MCF 10A (cell line): ENCODE measurements around the gene TMEM187. TPM values are rescaled to one million over a fixed set of nuclear protein-coding genes. Genes with fewer than 3 reads are reported as not detected.

Source experiments
- BruUV-seq: library from RNA; stranded (reverse); fragments of 400-500 nt; replicated peaks from 2 replicates; lab custom pipeline; 2021; lab: Mats Ljungman, UMichigan
- CTCF ChIA-PET: fragments of 300-600 bp; sonication (Branson Sonifier 250); formaldehyde crosslinking; extraction: SDS; loops from one replicate; lab custom pipeline; 2021; ENCODE audit warnings: antibody characterized with exemption, inconsistent platforms; lab: Yijun Ruan, JAX
- POLR2A ChIA-PET: fragments of 300-600, 350-650 bp; sonication (Branson Sonifier 250); formaldehyde crosslinking; extraction: SDS; loops from one replicate; lab custom pipeline; 2020; ENCODE audit warnings: antibody characterized with exemption, inconsistent platforms; lab: Yijun Ruan, JAX
- DNase-seq: peaks from one replicate; pipeline ENCODE4 v3.0.0-alpha.2; 2018; ENCODE audit not compliant: unreplicated experiment
- H3K27ac Mint-ChIP-seq: one replicate; pipeline ENCODE4 v1.8.0; 2022; ENCODE audit warnings: mild to moderate bottlenecking, low read depth, mixed read lengths; ENCODE audit not compliant: unreplicated experiment
- H3K27me3 Mint-ChIP-seq: one replicate; pipeline ENCODE4 v1.8.0; 2022; ENCODE audit warnings: mixed read lengths; ENCODE audit not compliant: insufficient read depth, unreplicated experiment
- H3K36me3 Mint-ChIP-seq: one replicate; pipeline ENCODE4 v1.8.0; 2022; ENCODE audit warnings: mild to moderate bottlenecking, moderate library complexity, mixed read lengths; ENCODE audit not compliant: insufficient read depth, unreplicated experiment
- H3K4me1 Mint-ChIP-seq: one replicate; pipeline ENCODE4 v1.8.0; 2022; ENCODE audit warnings: mixed read lengths; ENCODE audit not compliant: insufficient read depth, unreplicated experiment
- H3K4me3 Mint-ChIP-seq: one replicate; pipeline ENCODE4 v1.8.0; 2022; ENCODE audit warnings: mild to moderate bottlenecking, moderate library complexity, mixed read lengths; ENCODE audit not compliant: unreplicated experiment
- H3K9me3 Mint-ChIP-seq: one replicate; pipeline ENCODE4 v1.8.0; 2022; ENCODE audit warnings: mixed read lengths; ENCODE audit not compliant: unreplicated experiment
- CTCF ChIP-seq: fragments of 200-600 bp; IDR thresholded peaks from one replicate; pipeline ENCODE4 v1.8.0; 2022; ENCODE audit warnings: antibody characterized with exemption, mild to moderate bottlenecking; ENCODE audit not compliant: unreplicated experiment
- intact Hi-C: fragments of 100-400 bp; cut with micrococcal nuclease; formaldehyde crosslinking; loops from 2 replicates; pipeline ENCODE4 v1.14.1; 2022
- total RNA-seq: library from RNA; stranded (reverse); gene quantifications from 2 replicates; pipeline ENCODE4 v1.2.3, GENCODE V29; 2022

TMEM187 gene
- total RNA-seq, 1 experiment from 2014 or later, result 9.3 TPM

- ChIA-PET CTCF (interaction anchor here (0.5 to 3.2 kb wide), 4 partner anchors 7 to 369 kb away, joined by 3 to 23 read pairs (median 3); no protein-coding TSS in a partner anchor), POLR2A (interaction anchor here (1.4 kb wide), 2 partner anchors 13 to 350 kb away, joined by 4 to 5 read pairs; no protein-coding TSS in a partner anchor)
- no peak overlapping the region for H3K27ac Mint-ChIP-seq
Measured at GRCh38 chrX:154021131-154021611, 48.6 kb downstream of the TMEM187 start.

GRCh38 chrX:154022108-154022507 lies 49.6 kb downstream of the TMEM187 start:
- TF ChIP-seq CTCF, result no peak
- Mint-ChIP-seq H3K36me3 (peaks cover 11% of the 10 kb centered on the region), H3K4me1 (no peaks in the 10 kb centered on the region), H3K27me3 (peaks cover 21% of the 10 kb centered on the region), H3K9me3 (no peaks in the 10 kb centered on the region), H3K4me3 (no peak overlapping the region), H3K27ac (no peak overlapping the region)
- ChIA-PET POLR2A (interaction anchor here (1.4 kb wide), 1 partner anchor 349 kb away, joined by 5 read pairs; no protein-coding TSS in a partner anchor), CTCF (interaction anchor here (0.6 to 3.2 kb wide), 3 partner anchors 8 to 61 kb away, joined by 3 to 23 read pairs (median 3); no protein-coding TSS in a partner anchor)
- intact Hi-C loops, result no loop called here
- no TSS peak for BruUV-seq
- no peak for DNase-seq

More at GRCh38 chrX:154021131-154021611, 48.6 kb downstream of the TMEM187 start:
- H3K4me3 Mint-ChIP-seq, result no peak overlapping the region
- H3K27me3 Mint-ChIP-seq, result peaks cover 14% of the 10 kb centered on the region
- BruUV-seq, result no TSS peak
- intact Hi-C loops, result no loop called here
- H3K4me1 Mint-ChIP-seq, result no peaks in the 10 kb centered on the region
- H3K36me3 Mint-ChIP-seq, result peaks cover 11% of the 10 kb centered on the region
- TF ChIP-seq CTCF, result no peak
- H3K9me3 Mint-ChIP-seq, result no peaks in the 10 kb centered on the region
- DNase-seq, result no peak

GRCh38 chrX:154023276-154024000 lies 50.9 kb downstream of the TMEM187 start:
- H3K9me3 Mint-ChIP-seq, result no peaks in the 10 kb centered on the region
- no peak for TF ChIP-seq CTCF
- H3K36me3 Mint-ChIP-seq, result peaks cover 20% of the 10 kb centered on the region
- H3K4me1 Mint-ChIP-seq, result no peaks in the 10 kb centered on the region
- peaks cover 34% of the 10 kb centered on the region for H3K27me3 Mint-ChIP-seq
- no peak overlapping the region for H3K27ac Mint-ChIP-seq
- no peak for DNase-seq
- ChIA-PET CTCF (interaction anchor here (1.2 to 3.2 kb wide), 2 partner anchors 10 to 28 kb away, joined by 6 to 23 read pairs; no protein-coding TSS in a partner anchor), POLR2A (no interaction called here)
- no TSS peak for BruUV-seq
- no peak overlapping the region for H3K4me3 Mint-ChIP-seq
- intact Hi-C loops, result no loop called here

- no peak for DNase-seq
- no peak overlapping the region for H3K4me3 Mint-ChIP-seq
- intact Hi-C loops, result no loop called here
- H3K9me3 Mint-ChIP-seq, result no peaks in the 10 kb centered on the region
- BruUV-seq, result no TSS peak
- peaks cover 43% of the 10 kb centered on the region for H3K27me3 Mint-ChIP-seq
- no peaks in the 10 kb centered on the region for H3K4me1 Mint-ChIP-seq
- POLR2A ChIA-PET, result no interaction called here
- H3K36me3 Mint-ChIP-seq, result peaks cover 25% of the 10 kb centered on the region
- CTCF ChIA-PET, result interaction anchor here (1.2 to 3.2 kb wide), 2 partner anchors 11 to 27 kb away, joined by 6 to 23 read pairs; no protein-coding TSS in a partner anchor
- no peak overlapping the region for H3K27ac Mint-ChIP-seq
- no peak for TF ChIP-seq CTCF
Measured at GRCh38 chrX:154024271-154024670, 51.7 kb downstream of the TMEM187 start.
